IMR-90 (cell line): ENCODE results near the gene SLC2A10. TPM values are rescaled to one million over a fixed set of nuclear protein-coding genes. Genes with fewer than 3 reads are reported as not detected.

Source experiments
- ATAC-seq: fragments of 200-7000 bp; cut with Tn5 transposase; 2 replicates; pipeline ENCODE4 v1.9.1; 2020; ENCODE audit warnings: low read depth, mild to moderate bottlenecking, moderate library complexity
- BruUV-seq: library from RNA; stranded (reverse); fragments of 400-500 nt; replicated peaks from 2 replicates; lab custom pipeline; 2021; lab: Mats Ljungman, UMichigan
- CTCF ChIA-PET: fragments of 300-600 bp; formaldehyde crosslinking; extraction: SDS; loops from one replicate; lab custom pipeline; 2021; ENCODE audit warnings: antibody characterized with exemption; lab: Yijun Ruan, JAX
- POLR2A ChIA-PET: fragments of 300-600 bp; sonication (Branson Sonifier 250); formaldehyde crosslinking; loops from one replicate; lab custom pipeline; 2022; ENCODE audit warnings: antibody characterized with exemption; ENCODE audit not compliant: unreplicated experiment; lab: Charles Lee
- DNase-seq: peaks from one replicate; pipeline ENCODE4 v3.0.0; 2013
- H2AFZ ChIP-seq: replicated peaks from 2 replicates; pipeline ENCODE3; 2013; ENCODE audit warnings: low read length, mild to moderate bottlenecking; ENCODE audit not compliant: poor library complexity
- H2AK5ac ChIP-seq: 2 replicates; pipeline ENCODE4 v1.6.1; 2013; ENCODE audit warnings: low read depth, low read length, inconsistent platforms
- H2AK9ac ChIP-seq: replicated peaks from 2 replicates; pipeline ENCODE3; 2013; ENCODE audit warnings: mild to moderate bottlenecking, low read depth, low read length, moderate library complexity; ENCODE audit not compliant: poor library complexity
- H2BK120ac ChIP-seq: 2 replicates; pipeline ENCODE4 v1.6.1; 2013; ENCODE audit warnings: low read depth, low read length, inconsistent platforms
- H2BK15ac ChIP-seq: 3 replicates; pipeline ENCODE4 v1.6.1; 2013; ENCODE audit warnings: low read depth, low read length, inconsistent platforms
- H2BK20ac ChIP-seq: 2 replicates; pipeline ENCODE4 v1.6.1; 2013; ENCODE audit warnings: low read depth, mild to moderate bottlenecking, inconsistent platforms, low read length, moderate library complexity
- H2BK5ac ChIP-seq: 2 replicates; pipeline ENCODE4 v1.6.1; 2013; ENCODE audit warnings: mild to moderate bottlenecking, low read depth, low read length, inconsistent platforms; ENCODE audit not compliant: poor library complexity, severe bottlenecking
- H3K14ac ChIP-seq: replicated peaks from 2 replicates; pipeline ENCODE4 v1.6.1; 2013; ENCODE audit warnings: low read depth, low read length, inconsistent platforms
- H3K18ac ChIP-seq: 2 replicates; pipeline ENCODE4 v1.6.1; 2013; ENCODE audit warnings: low read depth, low read length, control low read depth
- H3K23ac ChIP-seq: 2 replicates; pipeline ENCODE4 v1.6.1; 2013; ENCODE audit warnings: low read depth, low read length, inconsistent platforms
- H3K27ac ChIP-seq: 2 replicates; pipeline ENCODE4 v1.5.1; 2013; ENCODE audit warnings: mild to moderate bottlenecking, control low read depth, low read length; ENCODE audit not compliant: insufficient read depth
- H3K27me3 ChIP-seq: 2 replicates; pipeline ENCODE4 v1.6.1; 2013; ENCODE audit warnings: low read length; ENCODE audit not compliant: control insufficient read depth, insufficient read depth
- H3K36me3 ChIP-seq: 2 replicates; pipeline ENCODE4 v1.6.1; 2013; ENCODE audit warnings: low read length, mixed read lengths; ENCODE audit not compliant: control insufficient read depth, insufficient read depth
- H3K4ac ChIP-seq: 2 replicates; pipeline ENCODE4 v1.6.1; 2013; ENCODE audit warnings: low read depth, low read length, inconsistent platforms
- H3K4me1 ChIP-seq: 2 replicates; pipeline ENCODE4 v1.6.1; 2013; ENCODE audit warnings: low read length, mixed read lengths; ENCODE audit not compliant: control insufficient read depth, insufficient read depth
- H3K4me2 ChIP-seq: 2 replicates; pipeline ENCODE4 v1.6.1; 2013; ENCODE audit warnings: low read depth, mild to moderate bottlenecking, control low read depth, low read length, moderate library complexity
- H3K4me3 ChIP-seq: 2 replicates; pipeline ENCODE4 v1.5.1; 2013; ENCODE audit warnings: low read depth, mild to moderate bottlenecking, control low read depth, low read length, moderate library complexity; ENCODE audit not compliant: insufficient read depth
- H3K56ac ChIP-seq: 2 replicates; pipeline ENCODE4 v1.6.1; 2013; ENCODE audit warnings: low read length, inconsistent platforms; ENCODE audit not compliant: insufficient read depth; ENCODE audit errors: extremely low read depth
- H3K79me1 ChIP-seq, 2 experiments: 2 replicates each; pipeline ENCODE4 v1.6.1; 2013; ENCODE audit warnings: low read length in 2 of 2, inconsistent platforms in 1 of 2, low read depth in 1 of 2
- H3K9ac ChIP-seq: 2 replicates; pipeline ENCODE4 v1.6.1; 2013; ENCODE audit warnings: low read depth, low read length, control low read depth
- H3K9me1 ChIP-seq: 2 replicates; pipeline ENCODE4 v1.6.1; 2013; ENCODE audit warnings: low read length, inconsistent platforms; ENCODE audit not compliant: insufficient read depth
- H3K9me3 ChIP-seq: 2 replicates; pipeline ENCODE4 v1.6.1; 2013; ENCODE audit warnings: low read length; ENCODE audit not compliant: control insufficient read depth, insufficient read depth
- H4K20me1 ChIP-seq: 2 replicates; pipeline ENCODE4 v1.6.1; 2013; ENCODE audit warnings: low read length, inconsistent platforms; ENCODE audit not compliant: insufficient read depth
- H4K5ac ChIP-seq: 2 replicates; pipeline ENCODE4 v1.6.1; 2013; ENCODE audit warnings: mild to moderate bottlenecking, low read depth, low read length, control low read depth
- H4K8ac ChIP-seq, 2 experiments: 2 replicates each; pipeline ENCODE4 v1.6.1; 2013; ENCODE audit warnings: low read depth in 2 of 2, low read length in 2 of 2, control low read depth in 1 of 2, inconsistent platforms in 1 of 2
- H4K91ac ChIP-seq: 2 replicates; pipeline ENCODE4 v1.6.1; 2013; ENCODE audit warnings: low read depth, low read length, inconsistent platforms; ENCODE audit not compliant: insufficient read depth
- BHLHE40 ChIP-seq: fragments of 150-350 bp; IDR thresholded peaks from 2 replicates; pipeline ENCODE4 v1.6.1; 2016; ENCODE audit warnings: mild to moderate bottlenecking, low read depth, low read length
- CEBPB ChIP-seq: IDR thresholded peaks from 2 replicates; pipeline ENCODE4 v1.6.1; 2012; ENCODE audit warnings: low read depth, low read length, improper control_type of control experiment
- CHD1 ChIP-seq: IDR thresholded peaks from 2 replicates; pipeline ENCODE4 v1.6.1; 2012; ENCODE audit warnings: low read depth, low read length, improper control_type of control experiment
- CTCF ChIP-seq: conservative IDR thresholded peaks from 2 replicates; pipeline ENCODE4 v1.5.1; 2012; ENCODE audit warnings: mild to moderate bottlenecking, low read depth, low read length, improper control_type of control experiment
- ELK1 ChIP-seq: fragments of 150-350 bp; IDR thresholded peaks from 2 replicates; pipeline ENCODE4 v1.6.1; 2016; ENCODE audit warnings: low read depth, mild to moderate bottlenecking, low read length, moderate library complexity, borderline replicate concordance
- FOS ChIP-seq: fragments of 150-350 bp; IDR thresholded peaks from 2 replicates; pipeline ENCODE4 v1.6.1; 2016; ENCODE audit warnings: low read depth, low read length
- MAFK ChIP-seq: IDR thresholded peaks from 2 replicates; pipeline ENCODE4 v1.6.1; 2012; ENCODE audit warnings: low read depth, low read length, improper control_type of control experiment
- MAZ ChIP-seq: IDR thresholded peaks from 2 replicates; pipeline ENCODE4 v1.6.1; 2012; ENCODE audit warnings: low read depth, mild to moderate bottlenecking, low read length, improper control_type of control experiment, moderate library complexity, borderline replicate concordance
- MXI1 ChIP-seq: IDR thresholded peaks from 2 replicates; pipeline ENCODE4 v1.6.1; 2012; ENCODE audit warnings: low read depth, mild to moderate bottlenecking, low read length, moderate library complexity, borderline replicate concordance
- NFE2L2 ChIP-seq: fragments of 150-350 bp; IDR thresholded peaks from 2 replicates; pipeline ENCODE4 v1.6.1; 2016; ENCODE audit warnings: low read depth, mild to moderate bottlenecking, low read length
- POLR2A ChIP-seq: IDR thresholded peaks from 2 replicates; pipeline ENCODE4 v1.6.1; 2012; ENCODE audit warnings: mild to moderate bottlenecking, low read depth, low read length
- RAD21 ChIP-seq: IDR thresholded peaks from 2 replicates; pipeline ENCODE4 v1.6.1; 2012; ENCODE audit warnings: low read length, improper control_type of control experiment
- RCOR1 ChIP-seq: IDR thresholded peaks from 2 replicates; pipeline ENCODE4 v1.6.1; 2012; ENCODE audit warnings: mild to moderate bottlenecking, low read length, improper control_type of control experiment; ENCODE audit not compliant: insufficient replicate concordance
- RFX5 ChIP-seq: IDR thresholded peaks from 2 replicates; pipeline ENCODE4 v1.8.0; 2012; ENCODE audit warnings: low read depth, mild to moderate bottlenecking, low read length, moderate library complexity
- SMC3 ChIP-seq: fragments of 150-350 bp; IDR thresholded peaks from 2 replicates; pipeline ENCODE4 v1.6.1; 2016; ENCODE audit warnings: low read depth, mild to moderate bottlenecking, antibody characterized with exemption, low read length, moderate library complexity
- USF2 ChIP-seq: fragments of 150-350 bp; IDR thresholded peaks from 2 replicates; pipeline ENCODE4 v1.6.1; 2017; ENCODE audit warnings: mild to moderate bottlenecking, antibody characterized with exemption, low read length, low read depth
- WGBS, 2 experiments: methylation state at CpG; one replicate each; pipeline versions ENCODE4 v1.1.5 to v1.1.7; 2013; ENCODE audit warnings: missing lambda C conversion rate in 2 of 2; ENCODE audit not compliant: insufficient read length in 1 of 2; ENCODE audit errors: extremely low coverage in 2 of 2; 5-methylcytosine and 5-hydroxymethylcytosine counted together
- dilution Hi-C: fragments of 300-500 bp; cut with HindIII; formaldehyde crosslinking; loops from one replicate; pipeline ENCODE4 v1.14.3; 2018; ENCODE audit warnings: low sequenced_read_pairs; ENCODE audit not compliant: unreplicated experiment
- in situ Hi-C: fragments of 300-500 bp; cut with MboI; formaldehyde crosslinking; loops from 3 replicates; pipeline ENCODE4 v1.14.3; 2019; ENCODE audit warnings: low sequenced_read_pairs, inconsistent platforms, mixed read lengths
- intact Hi-C: fragments of 100-400 bp; cut with micrococcal nuclease; formaldehyde crosslinking; loops from 2 replicates; pipeline ENCODE4 v1.10.0; 2022
- polyA plus RNA-seq, 3 experiments: library from polyadenylated mRNA; depleted of rRNA; stranded (reverse); fragments of >200 nt; gene quantifications; 2 replicates each; pipeline ENCODE4 v1.2.3, GENCODE V29; 2012; ENCODE audit warnings: low replicate concordance in 1 of 3
- total RNA-seq: library from RNA; depleted of rRNA; stranded (reverse); fragments of >200 nt; gene quantifications from 2 replicates; pipeline ENCODE4 v1.2.3, GENCODE V29; 2012

Gene SLC2A10
- total and polyA plus RNA-seq, 2 of the 4 experiments (the other 2 are of a cell fraction) = 15.2 to 22.0 TPM

GRCh38 chr20:46723039-46723438 is 13.6 kb downstream of the SLC2A10 start:
- no peaks in the 10 kb centered on the region for H3K27me3 ChIP-seq
- dilution Hi-C loops = no loop called here

More at GRCh38 chr20:46723039-46723438, 13.6 kb downstream of the SLC2A10 start:
- Histone ChIP-seq H3K9ac (no peak overlapping the region), H3K4me3 (no peak overlapping the region), H4K20me1 (peaks cover 10% of the 10 kb centered on the region), H3K4ac (no peak overlapping the region), H2AK5ac (no peak overlapping the region), H3K9me1 (peaks cover 9% of the 10 kb centered on the region; the same call in 1 of the 2 replicates), H3K79me1 (peaks cover 8 to 46% of the 10 kb centered on the region in 2 experiments), H2BK15ac (no peak overlapping the region), H3K27ac (no peak overlapping the region), H3K9me3 (peaks cover 7% of the 10 kb centered on the region), H2BK20ac (no peak overlapping the region), H4K91ac (no peak overlapping the region), H2BK120ac (no peak overlapping the region), H3K23ac (no peak overlapping the region), H3K18ac (no peak overlapping the region), H3K56ac (no peak overlapping the region), H2AFZ (no peak overlapping the region), H2BK5ac (no peak overlapping the region), H3K14ac (no peak overlapping the region), H4K8ac (no peak overlapping the region), H4K5ac (no peak overlapping the region), H3K4me2 (no peak overlapping the region), H3K36me3 (peaks cover 40% of the 10 kb centered on the region), H3K4me1 (no peaks in the 10 kb centered on the region), H2AK9ac (no peak overlapping the region)
- ChIA-PET POLR2A (no interaction called here), CTCF (no interaction called here)
- DNase-seq = no peak
- ATAC-seq = no peak
- no TSS peak for BruUV-seq
- WGBS, 2 experiments = no CpG with 5 or more reads among the region's 1 CpG
- intact Hi-C loops = no loop called here
- TF ChIP-seq BHLHE40 = no peak
- no peak for TF ChIP-seq RCOR1
- no peak for TF ChIP-seq CEBPB
- TF ChIP-seq NFE2L2 = no peak
- TF ChIP-seq FOS = no peak
- TF ChIP-seq RAD21 = no peak
- TF ChIP-seq ELK1 = no peak
- TF ChIP-seq CHD1 = no peak
- TF ChIP-seq MAZ = no peak
- TF ChIP-seq RFX5 = no peak
- TF ChIP-seq MAFK = no peak
- TF ChIP-seq CTCF = no peak
- TF ChIP-seq SMC3 = no peak
- no peak for TF ChIP-seq POLR2A
- no peak for TF ChIP-seq MXI1
- no peak for TF ChIP-seq USF2
- in situ Hi-C loops = no loop called here
